Liver (tissue), 9 donors: ENCODE measurements around the gene TMC2. TPM values are rescaled to one million over a fixed set of nuclear protein-coding genes. Genes with fewer than 3 reads are reported as not detected.

Source experiments
- DNase-seq: peaks from one replicate; pipeline ENCODE4 v3.0.0-alpha.2; 2017; ENCODE audit warnings: low spot score
- H3K27ac ChIP-seq, 2 donors: one replicate each; pipeline ENCODE4 v1.7.0; 2013; ENCODE audit warnings: inconsistent platforms in 2 of 2, low read length in 2 of 2, control low read depth in 1 of 2, low read depth in 1 of 2, mild to moderate bottlenecking in 1 of 2
- H3K27me3 ChIP-seq, 4 donors: one replicate each; pipeline versions ENCODE4 v1.6.1 to v1.7.0; 2013; ENCODE audit warnings: low read length in 3 of 4, inconsistent platforms in 1 of 4, mild to moderate bottlenecking in 1 of 4, moderate library complexity in 1 of 4; ENCODE audit not compliant: control insufficient read depth in 4 of 4, insufficient read depth in 4 of 4
- H3K36me3 ChIP-seq, 4 donors: one replicate each; pipeline versions ENCODE4 v1.6.1 to v1.7.0; 2013; ENCODE audit warnings: low read length in 3 of 4, mild to moderate bottlenecking in 3 of 4, low read depth in 1 of 4, moderate library complexity in 1 of 4; ENCODE audit not compliant: control insufficient read depth in 4 of 4, insufficient read depth in 3 of 4
- H3K4me1 ChIP-seq, 4 donors: one replicate each; pipeline versions ENCODE4 v1.6.1 to v1.7.0; 2013; ENCODE audit warnings: low read length in 3 of 4, mild to moderate bottlenecking in 3 of 4, moderate library complexity in 1 of 4; ENCODE audit not compliant: control insufficient read depth in 4 of 4, insufficient read depth in 4 of 4
- H3K4me3 ChIP-seq, 3 donors: one replicate each; pipeline versions ENCODE4 v1.6.1 to v1.7.0; 2013; ENCODE audit warnings: low read length in 3 of 3, control low read depth in 1 of 3, low read depth in 1 of 3, mild to moderate bottlenecking in 1 of 3
- H3K9ac ChIP-seq, 2 donors: one replicate each; pipeline ENCODE4 v1.7.0; 2013; ENCODE audit warnings: low read length in 2 of 2, mild to moderate bottlenecking in 2 of 2, moderate library complexity in 2 of 2, control low read depth in 1 of 2, low read depth in 1 of 2
- H3K9me3 ChIP-seq, 4 donors: one replicate each; pipeline versions ENCODE4 v1.6.1 to v1.7.0; 2013; ENCODE audit warnings: low read length in 3 of 4; ENCODE audit not compliant: control insufficient read depth in 4 of 4
- EGR1 ChIP-seq, 2 donors: IDR thresholded peaks; 2 replicates each; pipeline ENCODE4 v1.6.1; 2016 to 2018; ENCODE audit warnings: antibody characterized with exemption in 2 of 2, low read depth in 2 of 2
- FOXA1 ChIP-seq: IDR thresholded peaks from 2 replicates; pipeline ENCODE4 v1.6.1; 2016; ENCODE audit warnings: antibody characterized with exemption
- FOXA2 ChIP-seq: IDR thresholded peaks from 2 replicates; pipeline ENCODE4 v1.6.1; 2016; ENCODE audit warnings: antibody characterized with exemption
- GABPA ChIP-seq, 2 donors: IDR thresholded peaks in 1 of 2; conservative IDR thresholded peaks in 1 of 2; 2 replicates each; pipeline ENCODE4 v1.6.1; 2016; ENCODE audit warnings: antibody characterized with exemption in 2 of 2, mild to moderate bottlenecking in 1 of 2, moderate library complexity in 1 of 2
- HNF4A ChIP-seq, 2 donors: conservative IDR thresholded peaks; 2 replicates each; pipeline ENCODE4 v1.6.1; 2016; ENCODE audit warnings: antibody characterized with exemption in 2 of 2, mild to moderate bottlenecking in 2 of 2
- HNF4G ChIP-seq: IDR thresholded peaks from 2 replicates; pipeline ENCODE4 v1.6.1; 2016; ENCODE audit warnings: antibody characterized with exemption
- JUND ChIP-seq, 2 donors: IDR thresholded peaks; 2 replicates each; pipeline ENCODE4 v1.6.1; 2016; ENCODE audit warnings: antibody characterized with exemption in 2 of 2
- MAX ChIP-seq: IDR thresholded peaks from 2 replicates; pipeline ENCODE4 v1.6.1; 2016; ENCODE audit warnings: antibody characterized with exemption
- NR2F2 ChIP-seq: IDR thresholded peaks from 2 replicates; pipeline ENCODE4 v1.6.1; 2016; ENCODE audit warnings: antibody characterized with exemption
- RAD21 ChIP-seq, 2 donors: IDR thresholded peaks; 2 replicates each; pipeline ENCODE4 v1.6.1; 2016; ENCODE audit warnings: antibody characterized with exemption in 2 of 2, mild to moderate bottlenecking in 2 of 2
- RXRA ChIP-seq, 2 donors: IDR thresholded peaks; 2 replicates each; pipeline ENCODE4 v1.6.1; 2017 to 2018; ENCODE audit warnings: antibody characterized with exemption in 2 of 2, mild to moderate bottlenecking in 1 of 2
- SP1 ChIP-seq: IDR thresholded peaks from 2 replicates; pipeline ENCODE4 v1.6.1; 2018; ENCODE audit warnings: antibody characterized with exemption, mild to moderate bottlenecking
- TAF1 ChIP-seq: conservative IDR thresholded peaks from 2 replicates; pipeline ENCODE4 v1.6.1; 2016; ENCODE audit warnings: antibody characterized with exemption, mild to moderate bottlenecking
- ZBTB33 ChIP-seq: IDR thresholded peaks from 2 replicates; pipeline ENCODE4 v1.6.1; 2016; ENCODE audit warnings: antibody characterized with exemption
- WGBS: extraction: QIAGEN DNeasy Blood & Tissue Kit; methylation state at CpG from one replicate; pipeline ENCODE4 v1.1.7; 2013; 5-methylcytosine and 5-hydroxymethylcytosine counted together
- polyA plus RNA-seq, 2 donors: library from polyadenylated mRNA; stranded (reverse) in 1 of 2; unstranded in 1 of 2; fragments of 200-250 nt in 1 of 2; fragments of >200 nt in 1 of 2; fragmentation: Nextera tagmentation in 1 of 2; extraction: Ambion mirVana in 1 of 2; gene quantifications; one replicate each; pipeline versions ENCODE4 v1.2.1 to v1.2.3, GENCODE V29; 2013 to 2015
- total RNA-seq, 2 donors: library from RNA; depleted of rRNA; stranded (reverse); fragments of >200 nt; gene quantifications; one replicate each; pipeline ENCODE4 v1.2.3, GENCODE V29; 2014
- TF ChIP-seq, protein P1 (sequence below): IDR thresholded peaks from 2 replicates; pipeline ENCODE4 v1.6.1; 2016; ENCODE audit warnings: antibody characterized with exemption, mild to moderate bottlenecking
- TF ChIP-seq, protein P2 (sequence below): fragments of 150-350 bp; IDR thresholded peaks from 2 replicates; pipeline ENCODE4 v1.5.1; 2017; ENCODE audit warnings: improper control_type of control experiment, low read depth, low read length; ENCODE audit not compliant: missing input control
- TF ChIP-seq, protein P3 (sequence below): IDR thresholded peaks from 2 replicates; pipeline ENCODE4 v1.6.1; 2016; ENCODE audit warnings: antibody characterized with exemption
- donor health status: healthy.
- donor health status: healthy.
- donor health status: healthy.
- donor health status: healthy.
- donor health status: healthy.

The TMC2 gene
- total and polyA plus RNA-seq, 4 donors: not detected

- WGBS: 54% methylated on average over 24 of the region's 24 CpGs
- peaks cover 19 to 46% (median 41%) of the 10 kb centered on the region in 4 donors for H3K36me3 ChIP-seq
- DNase-seq: no peak
- H3K27ac ChIP-seq: peak overlapping the region in 1 of 2 donors; percentile 82
- no peaks in the 10 kb centered on the region for H3K27me3 ChIP-seq
- no peaks in the 10 kb centered on the region for H3K9me3 ChIP-seq
- no peak for TF ChIP-seq RXRA (IDR thresholded peaks at IDR 0.05)
- H3K9ac ChIP-seq: peak overlapping the region; percentile 17 to 79
- peak overlapping the region; percentile 84 to 93 (median 91) for H3K4me3 ChIP-seq
- peaks cover 3 to 23% (median 12%) of the 10 kb centered on the region in 4 donors for H3K4me1 ChIP-seq
Measured at GRCh38 chr20:2653556-2654383, 117.4 kb downstream of the TMC2 start.

GRCh38 chr20:2654384-2654822 is 118.0 kb downstream of the TMC2 start:
- Histone ChIP-seq H3K9me3 (no peaks in the 10 kb centered on the region), H3K9ac (no peak overlapping the region), H3K4me1 (peaks cover 3 to 23% (median 12%) of the 10 kb centered on the region in 4 donors), H3K27ac (no peak overlapping the region), H3K36me3 (peaks cover 19 to 52% (median 47%) of the 10 kb centered on the region in 4 donors), H3K27me3 (no peaks in the 10 kb centered on the region), H3K4me3 (no peak overlapping the region)
- WGBS: 90% methylated on average over 9 of the region's 9 CpGs
- TF ChIP-seq, protein P1, sequence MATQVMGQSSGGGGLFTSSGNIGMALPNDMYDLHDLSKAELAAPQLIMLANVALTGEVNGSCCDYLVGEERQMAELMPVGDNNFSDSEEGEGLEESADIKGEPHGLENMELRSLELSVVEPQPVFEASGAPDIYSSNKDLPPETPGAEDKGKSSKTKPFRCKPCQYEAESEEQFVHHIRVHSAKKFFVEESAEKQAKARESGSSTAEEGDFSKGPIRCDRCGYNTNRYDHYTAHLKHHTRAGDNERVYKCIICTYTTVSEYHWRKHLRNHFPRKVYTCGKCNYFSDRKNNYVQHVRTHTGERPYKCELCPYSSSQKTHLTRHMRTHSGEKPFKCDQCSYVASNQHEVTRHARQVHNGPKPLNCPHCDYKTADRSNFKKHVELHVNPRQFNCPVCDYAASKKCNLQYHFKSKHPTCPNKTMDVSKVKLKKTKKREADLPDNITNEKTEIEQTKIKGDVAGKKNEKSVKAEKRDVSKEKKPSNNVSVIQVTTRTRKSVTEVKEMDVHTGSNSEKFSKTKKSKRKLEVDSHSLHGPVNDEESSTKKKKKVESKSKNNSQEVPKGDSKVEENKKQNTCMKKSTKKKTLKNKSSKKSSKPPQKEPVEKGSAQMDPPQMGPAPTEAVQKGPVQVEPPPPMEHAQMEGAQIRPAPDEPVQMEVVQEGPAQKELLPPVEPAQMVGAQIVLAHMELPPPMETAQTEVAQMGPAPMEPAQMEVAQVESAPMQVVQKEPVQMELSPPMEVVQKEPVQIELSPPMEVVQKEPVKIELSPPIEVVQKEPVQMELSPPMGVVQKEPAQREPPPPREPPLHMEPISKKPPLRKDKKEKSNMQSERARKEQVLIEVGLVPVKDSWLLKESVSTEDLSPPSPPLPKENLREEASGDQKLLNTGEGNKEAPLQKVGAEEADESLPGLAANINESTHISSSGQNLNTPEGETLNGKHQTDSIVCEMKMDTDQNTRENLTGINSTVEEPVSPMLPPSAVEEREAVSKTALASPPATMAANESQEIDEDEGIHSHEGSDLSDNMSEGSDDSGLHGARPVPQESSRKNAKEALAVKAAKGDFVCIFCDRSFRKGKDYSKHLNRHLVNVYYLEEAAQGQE: no peak
- TF ChIP-seq FOXA2 (no peak), TAF1 (no peak), RAD21 (IDR thresholded peaks at IDR 0.05) (no peak), NR2F2 (no peak), EGR1 (IDR thresholded peaks at IDR 0.05; ENCODE audit: low read depth in 2 of 2) (no peak), ZBTB33 (no peak), RXRA (IDR thresholded peaks at IDR 0.05) (no peak), SP1 (no peak), HNF4A (conservative IDR thresholded peaks at IDR 0.05) (no peak), HNF4G (no peak), JUND (IDR thresholded peaks at IDR 0.05) (no peak), GABPA (IDR thresholded peaks at IDR 0.05 in 1 of 2, conservative IDR thresholded peaks at IDR 0.05 in 1 of 2) (no peak), MAX (no peak), FOXA1 (no peak)
- TF ChIP-seq, protein P2, sequence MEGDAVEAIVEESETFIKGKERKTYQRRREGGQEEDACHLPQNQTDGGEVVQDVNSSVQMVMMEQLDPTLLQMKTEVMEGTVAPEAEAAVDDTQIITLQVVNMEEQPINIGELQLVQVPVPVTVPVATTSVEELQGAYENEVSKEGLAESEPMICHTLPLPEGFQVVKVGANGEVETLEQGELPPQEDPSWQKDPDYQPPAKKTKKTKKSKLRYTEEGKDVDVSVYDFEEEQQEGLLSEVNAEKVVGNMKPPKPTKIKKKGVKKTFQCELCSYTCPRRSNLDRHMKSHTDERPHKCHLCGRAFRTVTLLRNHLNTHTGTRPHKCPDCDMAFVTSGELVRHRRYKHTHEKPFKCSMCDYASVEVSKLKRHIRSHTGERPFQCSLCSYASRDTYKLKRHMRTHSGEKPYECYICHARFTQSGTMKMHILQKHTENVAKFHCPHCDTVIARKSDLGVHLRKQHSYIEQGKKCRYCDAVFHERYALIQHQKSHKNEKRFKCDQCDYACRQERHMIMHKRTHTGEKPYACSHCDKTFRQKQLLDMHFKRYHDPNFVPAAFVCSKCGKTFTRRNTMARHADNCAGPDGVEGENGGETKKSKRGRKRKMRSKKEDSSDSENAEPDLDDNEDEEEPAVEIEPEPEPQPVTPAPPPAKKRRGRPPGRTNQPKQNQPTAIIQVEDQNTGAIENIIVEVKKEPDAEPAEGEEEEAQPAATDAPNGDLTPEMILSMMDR: no peak
- TF ChIP-seq, protein P3, sequence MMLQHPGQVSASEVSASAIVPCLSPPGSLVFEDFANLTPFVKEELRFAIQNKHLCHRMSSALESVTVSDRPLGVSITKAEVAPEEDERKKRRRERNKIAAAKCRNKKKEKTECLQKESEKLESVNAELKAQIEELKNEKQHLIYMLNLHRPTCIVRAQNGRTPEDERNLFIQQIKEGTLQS: no peak
- DNase-seq: no peak
